Measurements from ENCODE around the gene FMNL1. TPM values are rescaled to one million over a fixed set of nuclear protein-coding genes. Genes with fewer than 3 reads are reported as not detected.

Gene FMNL1
- polyA plus RNA-seq, 1 experiment, result 2.0 TPM

GRCh38 chr17:45288825-45289224 lies 67.1 kb downstream of the FMNL1 start:
- POLR2A ChIA-PET, result no interaction called here
- Histone ChIP-seq H3K4me3 (ENCODE audit: low read depth, low read length) (no peak overlapping the region), H3K27me3 (ENCODE audit: control insufficient read depth, insufficient read depth, low read length) (no peaks in the 10 kb centered on the region), H3K36me3 (ENCODE audit: control insufficient read depth, insufficient read depth, low read length) (peaks cover 47% of the 10 kb centered on the region)
- DNase-seq (ENCODE audit: low read depth), result no peak
- TF ChIP-seq, protein P1, sequence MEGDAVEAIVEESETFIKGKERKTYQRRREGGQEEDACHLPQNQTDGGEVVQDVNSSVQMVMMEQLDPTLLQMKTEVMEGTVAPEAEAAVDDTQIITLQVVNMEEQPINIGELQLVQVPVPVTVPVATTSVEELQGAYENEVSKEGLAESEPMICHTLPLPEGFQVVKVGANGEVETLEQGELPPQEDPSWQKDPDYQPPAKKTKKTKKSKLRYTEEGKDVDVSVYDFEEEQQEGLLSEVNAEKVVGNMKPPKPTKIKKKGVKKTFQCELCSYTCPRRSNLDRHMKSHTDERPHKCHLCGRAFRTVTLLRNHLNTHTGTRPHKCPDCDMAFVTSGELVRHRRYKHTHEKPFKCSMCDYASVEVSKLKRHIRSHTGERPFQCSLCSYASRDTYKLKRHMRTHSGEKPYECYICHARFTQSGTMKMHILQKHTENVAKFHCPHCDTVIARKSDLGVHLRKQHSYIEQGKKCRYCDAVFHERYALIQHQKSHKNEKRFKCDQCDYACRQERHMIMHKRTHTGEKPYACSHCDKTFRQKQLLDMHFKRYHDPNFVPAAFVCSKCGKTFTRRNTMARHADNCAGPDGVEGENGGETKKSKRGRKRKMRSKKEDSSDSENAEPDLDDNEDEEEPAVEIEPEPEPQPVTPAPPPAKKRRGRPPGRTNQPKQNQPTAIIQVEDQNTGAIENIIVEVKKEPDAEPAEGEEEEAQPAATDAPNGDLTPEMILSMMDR (IDR thresholded peaks at IDR 0.05; ENCODE audit: insufficient read depth, low read depth, low read length), result no peak
- CTCF ChIA-PET, result interaction anchor here (0.5 to 4.7 kb wide), 3 partner anchors 12 to 154 kb away, joined by 3 to 40 read pairs (median 4); partner anchors contain the start of gene ACBD4

- ChIA-PET POLR2A (no interaction called here), CTCF (interaction anchor here (1.5 to 4.7 kb wide), 2 partner anchors 13 to 154 kb away, joined by 4 to 40 read pairs; partner anchors contain the start of gene ACBD4)
- Histone ChIP-seq H3K27me3 (ENCODE audit: control insufficient read depth, insufficient read depth, low read length) (no peaks in the 10 kb centered on the region), H3K4me3 (ENCODE audit: low read depth, low read length) (no peak overlapping the region), H3K36me3 (ENCODE audit: control insufficient read depth, insufficient read depth, low read length) (peaks cover 40% of the 10 kb centered on the region)
- no peak for DNase-seq (ENCODE audit: low read depth)
- TF ChIP-seq, protein P1 (IDR thresholded peaks at IDR 0.05; ENCODE audit: insufficient read depth, low read depth, low read length), result no peak
These were observed 67.9 kb downstream of the FMNL1 start for GRCh38 chr17:45289301-45290268.

DNA sequence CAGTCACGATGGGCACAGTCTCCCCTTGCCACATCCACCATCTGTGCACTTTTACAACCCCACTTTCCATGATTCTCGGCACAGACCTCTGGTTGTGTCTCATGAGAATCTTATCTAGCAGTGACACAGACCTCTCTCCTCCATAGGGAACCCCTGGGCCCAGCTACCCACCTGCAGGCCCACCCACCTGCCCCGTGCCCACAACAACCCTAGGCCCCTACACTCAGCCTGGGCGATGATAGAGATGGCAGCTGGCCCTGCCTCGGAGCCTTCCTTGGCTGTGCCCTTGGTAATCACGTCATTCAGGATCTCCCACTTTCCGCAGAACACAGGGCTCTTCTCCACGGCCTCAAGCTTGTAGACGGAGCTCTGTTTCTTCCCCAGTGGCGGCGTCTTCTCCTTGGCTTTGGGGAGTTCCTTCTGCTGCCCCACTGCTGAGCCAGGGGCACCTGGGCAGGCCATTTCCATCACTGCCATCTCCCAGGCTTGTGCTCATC lies 68.6 kb downstream of the FMNL1 start:
- ChIA-PET POLR2A (no interaction called here), CTCF (interaction anchor here (4.7 kb wide), 1 partner anchor 13 kb away, joined by 40 read pairs; no protein-coding TSS in a partner anchor)
- DNase-seq (ENCODE audit: low read depth), result no peak
- TF ChIP-seq, protein P1 (IDR thresholded peaks at IDR 0.05; ENCODE audit: insufficient read depth, low read depth, low read length), result no peak
- Histone ChIP-seq H3K4me3 (ENCODE audit: low read depth, low read length) (no peak overlapping the region), H3K36me3 (ENCODE audit: control insufficient read depth, insufficient read depth, low read length) (peaks cover 37% of the 10 kb centered on the region), H3K27me3 (ENCODE audit: control insufficient read depth, insufficient read depth, low read length) (no peaks in the 10 kb centered on the region)

- Histone ChIP-seq H3K36me3 (ENCODE audit: control insufficient read depth, insufficient read depth, low read length) (peaks cover 34% of the 10 kb centered on the region), H3K27me3 (ENCODE audit: control insufficient read depth, insufficient read depth, low read length) (no peaks in the 10 kb centered on the region), H3K4me3 (ENCODE audit: low read depth, low read length) (no peak overlapping the region)
- ChIA-PET POLR2A (no interaction called here), CTCF (interaction anchor here (0.9 to 4.9 kb wide), 4 partner anchors 7 to 156 kb away, joined by 3 to 27 read pairs (median 8); partner anchors contain the start of genes ACBD4 and MAP3K14)
- TF ChIP-seq, protein P1 (IDR thresholded peaks at IDR 0.05; ENCODE audit: insufficient read depth, low read depth, low read length), result no peak
- no peak for DNase-seq (ENCODE audit: low read depth)
These were observed 69.6 kb downstream of the FMNL1 start for GRCh38 chr17:45291171-45291805.

All from BJ (cell line).